H1 (cell line): ENCODE measurements around the gene ATP6AP1. TPM values are rescaled to one million over a fixed set of nuclear protein-coding genes. Genes with fewer than 3 reads are reported as not detected.
A peak's percentile ranks its signal among the peaks of the same experiment; 100 is the strongest.

Source experiments
- CTCF ChIA-PET: fragments of 300-600 bp; sonication (Branson Sonifier 250); formaldehyde crosslinking; loops from one replicate; lab custom pipeline; 2021; ENCODE audit not compliant: partially characterized antibody; lab: Charles Lee
- POLR2A ChIA-PET: fragments of 300-600 bp; sonication (Branson Sonifier 250); formaldehyde crosslinking; loops from one replicate; lab custom pipeline; 2021; ENCODE audit warnings: inconsistent platforms; ENCODE audit not compliant: partially characterized antibody; lab: Charles Lee
- DNase-seq, 2 experiments: peaks; one replicate each; pipeline versions ENCODE4 v3.0.0 to v3.0.0-alpha.2; 2010 to 2022; ENCODE audit warnings: low spot score in 2 of 2, low read depth in 1 of 2, mixed read lengths in 1 of 2
- FAIRE-seq: peaks from 2 replicates; lab custom pipeline; 2011; peaks lifted over from hg19 to GRCh38; lab: Jason Lieb, UNC
- H2AFZ ChIP-seq: 2 replicates; pipeline ENCODE4 v1.8.1; 2012; ENCODE audit warnings: low read length, inconsistent platforms
- H2AK5ac ChIP-seq: 2 replicates; pipeline ENCODE4 v1.6.1; 2013; ENCODE audit warnings: low read depth, low read length
- H2BK120ac ChIP-seq: replicated peaks from 2 replicates; pipeline ENCODE3; 2013; ENCODE audit warnings: low read depth, low read length, inconsistent platforms
- H2BK12ac ChIP-seq: 2 replicates; pipeline ENCODE4 v1.6.1; 2013; ENCODE audit warnings: low read depth, low read length
- H2BK15ac ChIP-seq: 2 replicates; pipeline ENCODE4 v1.6.1; 2013; ENCODE audit warnings: low read length
- H2BK20ac ChIP-seq: 2 replicates; pipeline ENCODE4 v1.6.1; 2013; ENCODE audit warnings: low read length
- H2BK5ac ChIP-seq: 2 replicates; pipeline ENCODE4 v1.6.1; 2013; ENCODE audit warnings: low read depth, low read length
- H3K14ac ChIP-seq: 2 replicates; pipeline ENCODE4 v1.6.1; 2013; ENCODE audit warnings: inconsistent platforms; ENCODE audit not compliant: insufficient read length
- H3K18ac ChIP-seq: 2 replicates; pipeline ENCODE4 v1.6.1; 2013; ENCODE audit warnings: low read length; ENCODE audit errors: extremely low read depth
- H3K23ac ChIP-seq: 2 replicates; pipeline ENCODE4 v1.6.1; 2013; ENCODE audit warnings: inconsistent platforms; ENCODE audit not compliant: insufficient read length
- H3K23me2 ChIP-seq: 2 replicates; pipeline ENCODE4 v1.6.1; 2013; ENCODE audit warnings: low read depth, low read length
- H3K27ac ChIP-seq: 2 replicates; pipeline ENCODE4 v1.6.1; 2011; ENCODE audit warnings: low read depth, low read length, inconsistent platforms
- H3K27me3 ChIP-seq, 4 experiments: replicated peaks in 1 of 4; 1 replicate in 1 of 4; 2 replicates in 3 of 4; pipeline versions ENCODE4 v1.6.1 to v1.8.1; 2011 to 2013; ENCODE audit warnings: low read length in 3 of 4, mild to moderate bottlenecking in 3 of 4, inconsistent platforms in 2 of 4, mixed read lengths in 2 of 4, moderate library complexity in 1 of 4; ENCODE audit not compliant: control insufficient read depth in 3 of 4, insufficient read depth in 3 of 4; ENCODE audit errors: extremely low read depth in 1 of 4
- H3K36me3 ChIP-seq, 4 experiments: 2 replicates each; pipeline versions ENCODE4 v1.6.1 to v1.8.1; 2011 to 2013; ENCODE audit warnings: mild to moderate bottlenecking in 4 of 4, low read length in 3 of 4, moderate library complexity in 2 of 4, control low read depth in 1 of 4, inconsistent platforms in 1 of 4; ENCODE audit not compliant: insufficient read depth in 4 of 4, control insufficient read depth in 2 of 4
- H3K4ac ChIP-seq: replicated peaks from 2 replicates; pipeline ENCODE3; 2013; ENCODE audit warnings: low read length, low read depth, mixed read lengths, inconsistent platforms; ENCODE audit not compliant: insufficient read length
- H3K4me1 ChIP-seq, 4 experiments: replicated peaks in 1 of 4; 1 replicate in 1 of 4; 2 replicates in 3 of 4; pipeline versions ENCODE4 v1.6.1 to v1.8.1; 2011 to 2013; ENCODE audit warnings: low read length in 3 of 4, inconsistent platforms in 2 of 4, mixed read lengths in 1 of 4; ENCODE audit not compliant: insufficient read depth in 4 of 4, control insufficient read depth in 3 of 4
- H3K4me2 ChIP-seq, 2 experiments: 2 replicates each; pipeline versions ENCODE4 v1.6.1 to v1.8.1; 2011 to 2013; ENCODE audit warnings: low read depth in 2 of 2, low read length in 2 of 2, control low read depth in 1 of 2, inconsistent platforms in 1 of 2, mild to moderate bottlenecking in 1 of 2; ENCODE audit not compliant: insufficient read depth in 1 of 2
- H3K4me3 ChIP-seq, 4 experiments: fragments of 200-600, 300-600 bp in 1 of 4; sonication (generic), shearing (Covaris generic), sonication (Bioruptor Twin) in 1 of 4; 2 replicates each; pipeline versions ENCODE4 v1.5.1 to v1.8.1; 2011 to 2016; ENCODE audit warnings: low read length in 4 of 4, low read depth in 3 of 4, control low read depth in 2 of 4, inconsistent platforms in 2 of 4, mild to moderate bottlenecking in 2 of 4, mixed read lengths in 1 of 4, moderate library complexity in 1 of 4; ENCODE audit not compliant: insufficient read depth in 2 of 4; ENCODE audit errors: extremely low read depth in 1 of 4
- H3K56ac ChIP-seq: replicated peaks from 2 replicates; pipeline ENCODE3; 2013; ENCODE audit warnings: low read depth, mild to moderate bottlenecking, mixed read lengths, low read length, inconsistent platforms; ENCODE audit not compliant: insufficient read length
- H3K79me1 ChIP-seq: 2 replicates; pipeline ENCODE4 v1.6.1; 2013; ENCODE audit warnings: low read depth, low read length, control low read depth
- H3K79me2 ChIP-seq, 2 experiments: 2 replicates each; pipeline versions ENCODE4 v1.6.1 to v1.8.1; 2012 to 2013; ENCODE audit warnings: low read length in 2 of 2, mild to moderate bottlenecking in 2 of 2, inconsistent platforms in 1 of 2; ENCODE audit not compliant: insufficient read depth in 2 of 2, control insufficient read depth in 1 of 2
- H3K9ac ChIP-seq, 4 experiments: replicated peaks in 1 of 4; 1 replicate in 1 of 4; 2 replicates in 3 of 4; pipeline versions ENCODE4 v1.6.1 to v1.8.1; 2011 to 2013; ENCODE audit warnings: low read depth in 3 of 4, low read length in 3 of 4, control low read depth in 2 of 4, mild to moderate bottlenecking in 2 of 4, moderate library complexity in 2 of 4, inconsistent platforms in 1 of 4; ENCODE audit errors: extremely low read depth in 1 of 4
- H3K9me3 ChIP-seq, 2 experiments: 2 replicates each; pipeline versions ENCODE4 v1.6.1 to v1.8.1; 2012 to 2013; ENCODE audit warnings: mild to moderate bottlenecking in 2 of 2, moderate library complexity in 2 of 2, control low read depth in 1 of 2, inconsistent platforms in 1 of 2, low read depth in 1 of 2, low read length in 1 of 2, mixed read lengths in 1 of 2; ENCODE audit not compliant: insufficient read depth in 2 of 2
- H4K20me1 ChIP-seq, 2 experiments: replicated peaks in 1 of 2; 2 replicates each; pipeline versions ENCODE3 to v1.8.1; 2011 to 2013; ENCODE audit warnings: inconsistent platforms in 2 of 2, low read length in 2 of 2, mild to moderate bottlenecking in 1 of 2; ENCODE audit not compliant: insufficient read depth in 2 of 2, control insufficient read depth in 1 of 2
- H4K5ac ChIP-seq: 2 replicates; pipeline ENCODE4 v1.6.1; 2013; ENCODE audit warnings: low read length, low read depth, mixed read lengths, inconsistent platforms; ENCODE audit not compliant: insufficient read length
- H4K8ac ChIP-seq: 2 replicates; pipeline ENCODE4 v1.8.0; 2013; ENCODE audit warnings: mild to moderate bottlenecking, moderate library complexity, low read length, inconsistent platforms; ENCODE audit not compliant: insufficient read depth; ENCODE audit errors: extremely low read depth
- H4K91ac ChIP-seq: replicated peaks from 2 replicates; pipeline ENCODE3; 2013; ENCODE audit warnings: low read length, mixed read lengths, inconsistent platforms; ENCODE audit not compliant: insufficient read length
- POU5F1 ChIP-seq: IDR thresholded peaks from 2 replicates; pipeline ENCODE4 v1.6.1; 2011; ENCODE audit warnings: low read depth, mild to moderate bottlenecking, low read length, moderate library complexity
- WGBS, 2 experiments: shearing (Covaris generic) in 1 of 2; methylation state at CpG; one replicate each; pipeline versions ENCODE4 v1.1.6 to v1.1.7; 2013 to 2015; ENCODE audit warnings: low lambda C conversion rate in 2 of 2, mixed read lengths in 2 of 2, inconsistent platforms in 1 of 2, low coverage in 1 of 2, missing lambda C conversion rate in 1 of 2; ENCODE audit not compliant: insufficient replicate concordance in 2 of 2, insufficient coverage in 1 of 2, insufficient read length in 1 of 2; ENCODE audit errors: extremely low coverage in 1 of 2, missing lambda C conversion rate in 1 of 2; 5-methylcytosine and 5-hydroxymethylcytosine counted together
- polyA plus RNA-seq, 7 experiments: library from polyadenylated mRNA; depleted of rRNA in 3 of 7; stranded (reverse) in 5 of 7; unstranded in 2 of 7; fragments of >200 nt in 5 of 7; fragments of 200-250 nt in 2 of 7; gene quantifications; 1 replicate in 5 of 7; 2 replicates in 1 of 7; 4 replicates in 1 of 7; pipeline versions ENCODE4 v1.2.1 to v1.2.3, GENCODE V29; 2011 to 2013; ENCODE audit warnings: missing spikeins in 2 of 7, mixed read lengths in 2 of 7
- total RNA-seq: library from RNA; stranded (reverse); fragmentation: NEBNext Ultra II Directional; extraction: Animal tissue kit (Norgen Biotek cat#: 25700); gene quantifications from 2 replicates; pipeline ENCODE4 v1.2.1, GENCODE V29; 2021

ATP6AP1 gene
- total and polyA plus RNA-seq, 2 of the 8 experiments (the other 6 are each of a cell fraction or from before 2014, with no cell fraction given) = 44.6 to 80.8 TPM

DNA sequence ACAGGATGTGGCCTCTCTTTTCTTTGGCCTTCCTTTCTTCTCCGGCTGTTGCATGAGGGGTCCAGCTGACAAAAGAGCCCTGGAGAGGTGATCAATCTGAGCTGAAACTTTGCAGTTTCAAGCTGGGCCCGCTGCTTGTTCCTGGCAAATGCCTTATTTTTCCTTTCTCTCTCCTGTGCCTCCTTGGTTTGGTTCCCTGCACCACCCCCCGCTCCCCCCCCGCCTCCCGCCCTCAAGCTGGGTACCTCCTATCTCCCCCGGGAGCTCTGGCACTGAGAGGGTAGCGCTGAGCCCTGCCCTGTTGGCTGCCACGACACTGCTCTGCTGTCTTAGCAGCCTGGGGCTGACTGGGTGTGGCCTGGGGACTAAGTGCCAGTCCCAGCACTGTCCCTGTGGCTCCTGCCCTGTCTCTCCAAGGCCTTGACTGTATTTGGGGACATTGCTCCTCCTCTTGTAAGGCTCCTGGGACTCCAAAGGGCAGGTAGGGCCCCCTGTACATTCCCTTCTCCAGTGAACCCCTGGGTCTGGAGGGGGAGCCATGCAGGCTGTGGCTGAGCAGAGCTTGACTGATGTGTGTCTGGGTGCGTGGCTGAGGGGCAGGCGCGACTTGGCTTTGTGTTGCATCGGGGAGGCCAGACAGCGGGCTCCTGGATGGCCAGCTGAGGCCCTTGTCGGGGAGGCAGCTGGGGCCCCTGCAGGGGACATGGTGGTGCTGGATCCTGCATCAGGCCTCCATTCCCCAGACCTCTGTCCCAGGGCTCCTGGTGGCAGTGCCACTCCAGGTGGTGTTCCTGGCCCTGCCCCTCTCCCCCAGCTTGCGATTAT lies 30.7 kb downstream of the ATP6AP1 start:
- no peak for TF ChIP-seq POU5F1

More for the DNA sequence above, 30.7 kb downstream of the ATP6AP1 start:
- Histone ChIP-seq H3K23me2 (no peaks in the 10 kb centered on the region; the same call in 1 of the 2 replicates), H2AFZ (no peak overlapping the region), H2BK20ac (no peak overlapping the region), H2BK120ac (no peak overlapping the region), H3K9ac (peak overlapping the region in 1 of 4 experiments; percentile 13; a peak in 3 of 7 replicates), H3K27me3 (peaks cover 0 to 3% (median 0%) of the 10 kb centered on the region in 4 experiments; a peak in 1 of 7 replicates), H4K8ac (no peak overlapping the region), H3K18ac (no peak overlapping the region), H4K91ac (no peak overlapping the region), H2AK5ac (no peak overlapping the region), H3K14ac (no peak overlapping the region), H3K9me3 (no peaks in the 10 kb centered on the region), H3K56ac (no peak overlapping the region), H3K4me1 (peaks cover 0 to 2% (median 0%) of the 10 kb centered on the region in 4 experiments; a peak in 2 of 7 replicates), H3K4ac (no peak overlapping the region), H4K5ac (no peak overlapping the region), H3K23ac (no peak overlapping the region), H3K4me2 (peak overlapping the region; percentile 71 to 77), H3K4me3 (peak overlapping the region; percentile 47 to 71 (median 58)), H3K79me2 (no peaks in the 10 kb centered on the region), H3K36me3 (peaks cover 0 to 8% (median 2%) of the 10 kb centered on the region in 4 experiments; a peak in 4 of 8 replicates), H3K27ac (no peak overlapping the region), H2BK15ac (no peak overlapping the region), H4K20me1 (no peaks in the 10 kb centered on the region), H2BK5ac (no peak overlapping the region), H2BK12ac (no peak overlapping the region), H3K79me1 (no peaks in the 10 kb centered on the region)
- WGBS, 2 experiments = 31% methylated on average over 3 of the region's 15 CpGs; no CpG with 5 or more reads in 1 of the 2 experiments
- ChIA-PET CTCF (interaction anchor here (1.0 to 2.3 kb wide), 4 partner anchors 14 to 68 kb away, joined by 3 to 11 read pairs (median 5); no protein-coding TSS in a partner anchor), POLR2A (interaction anchor here (0.8 to 2.8 kb wide), 10 partner anchors 9 to 88 kb away, joined by 3 to 14 read pairs (median 4); partner anchors contain the start of genes RPL10 and UBL4A)
- DNase-seq = no peak
- no peak for FAIRE-seq
